HG03135 (cell line): ENCODE measurements around the gene PTPRN2.

Experiments
- ATAC-seq: cut with Tn5 transposase; IDR thresholded peaks from one replicate; pipeline ENCODE4 v1.9.1; 2021; ENCODE audit warnings: mild to moderate bottlenecking, moderate library complexity; ENCODE audit not compliant: unreplicated experiment

The PTPRN2 gene

GRCh38 chr7:157682946-157683746, 904.5 kb downstream of the PTPRN2 start:
- no peak for ATAC-seq

GRCh38 chr7:157682064-157682945, 905.3 kb downstream of the PTPRN2 start:
- no peak for ATAC-seq

GRCh38 chr7:157679607-157680006, 908.0 kb downstream of the PTPRN2 start:
- ATAC-seq: no peak

GRCh38 chr7:157678501-157678900, 909.1 kb downstream of the PTPRN2 start:
- no peak for ATAC-seq

GRCh38 chr7:157676456-157677255, 911.0 kb downstream of the PTPRN2 start:
- no peak for ATAC-seq

- no peak for ATAC-seq
These were observed 911.6 kb downstream of the PTPRN2 start for GRCh38 chr7:157676001-157676400.

GRCh38 chr7:157675427-157675927, 912.1 kb downstream of the PTPRN2 start:
- no peak for ATAC-seq

- ATAC-seq: no peak
These were observed 912.8 kb downstream of the PTPRN2 start for GRCh38 chr7:157674715-157675426.

GRCh38 chr7:157674027-157674714, 913.5 kb downstream of the PTPRN2 start:
- ATAC-seq: no peak

- ATAC-seq: no peak
These were observed 914.0 kb downstream of the PTPRN2 start for GRCh38 chr7:157673573-157673972.

- ATAC-seq: no peak
These were observed 916.0 kb downstream of the PTPRN2 start for GRCh38 chr7:157671358-157672255.

- no peak for ATAC-seq
These were observed 916.9 kb downstream of the PTPRN2 start for GRCh38 chr7:157670490-157671357.

- no peak for ATAC-seq
These were observed 917.8 kb downstream of the PTPRN2 start for GRCh38 chr7:157669768-157670351.

GRCh38 chr7:157668884-157669767, 918.5 kb downstream of the PTPRN2 start:
- no peak for ATAC-seq

GRCh38 chr7:157668221-157668883, 919.3 kb downstream of the PTPRN2 start:
- no peak for ATAC-seq

GRCh38 chr7:157667731-157668130, 919.9 kb downstream of the PTPRN2 start:
- no peak for ATAC-seq
